ENCODE measurements around the gene TSPO. TPM values are rescaled to one million over a fixed set of nuclear protein-coding genes. Genes with fewer than 3 reads are reported as not detected.

The TSPO gene
- total RNA-seq, 1 donor from 2014 or later, result 524 TPM

- no peak for DNase-seq (ENCODE audit: low read depth)
- H3K4me3 ChIP-seq (ENCODE audit: low read depth, low read length), result no peak overlapping the region
- TF ChIP-seq, protein P1, sequence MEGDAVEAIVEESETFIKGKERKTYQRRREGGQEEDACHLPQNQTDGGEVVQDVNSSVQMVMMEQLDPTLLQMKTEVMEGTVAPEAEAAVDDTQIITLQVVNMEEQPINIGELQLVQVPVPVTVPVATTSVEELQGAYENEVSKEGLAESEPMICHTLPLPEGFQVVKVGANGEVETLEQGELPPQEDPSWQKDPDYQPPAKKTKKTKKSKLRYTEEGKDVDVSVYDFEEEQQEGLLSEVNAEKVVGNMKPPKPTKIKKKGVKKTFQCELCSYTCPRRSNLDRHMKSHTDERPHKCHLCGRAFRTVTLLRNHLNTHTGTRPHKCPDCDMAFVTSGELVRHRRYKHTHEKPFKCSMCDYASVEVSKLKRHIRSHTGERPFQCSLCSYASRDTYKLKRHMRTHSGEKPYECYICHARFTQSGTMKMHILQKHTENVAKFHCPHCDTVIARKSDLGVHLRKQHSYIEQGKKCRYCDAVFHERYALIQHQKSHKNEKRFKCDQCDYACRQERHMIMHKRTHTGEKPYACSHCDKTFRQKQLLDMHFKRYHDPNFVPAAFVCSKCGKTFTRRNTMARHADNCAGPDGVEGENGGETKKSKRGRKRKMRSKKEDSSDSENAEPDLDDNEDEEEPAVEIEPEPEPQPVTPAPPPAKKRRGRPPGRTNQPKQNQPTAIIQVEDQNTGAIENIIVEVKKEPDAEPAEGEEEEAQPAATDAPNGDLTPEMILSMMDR (conservative IDR thresholded peaks at IDR 0.05; ENCODE audit: low read depth, low read length), result no peak
Measured at GRCh38 chr22:43179911-43180195, 28.5 kb downstream of the TSPO start.

- no peak overlapping the region for H3K4me3 ChIP-seq (ENCODE audit: low read depth, low read length)
- TF ChIP-seq, protein P1 (conservative IDR thresholded peaks at IDR 0.05; ENCODE audit: low read depth, low read length), result no peak
- DNase-seq (ENCODE audit: low read depth), result no peak
Measured at GRCh38 chr22:43180670-43181069, 29.3 kb downstream of the TSPO start.

- no peak for DNase-seq (ENCODE audit: low read depth)
- H3K4me3 ChIP-seq (ENCODE audit: low read depth, low read length), result no peak overlapping the region
- TF ChIP-seq, protein P1 (conservative IDR thresholded peaks at IDR 0.05; ENCODE audit: low read depth, low read length), result no peak
Measured at GRCh38 chr22:43181321-43182076, 30.1 kb downstream of the TSPO start.

GRCh38 chr22:43182118-43182517 is 30.8 kb downstream of the TSPO start:
- DNase-seq (ENCODE audit: low read depth), result no peak
- no peak overlapping the region for H3K4me3 ChIP-seq (ENCODE audit: low read depth, low read length)
- TF ChIP-seq, protein P1 (conservative IDR thresholded peaks at IDR 0.05; ENCODE audit: low read depth, low read length), result no peak

- no peak for DNase-seq (ENCODE audit: low read depth)
- no peak overlapping the region for H3K4me3 ChIP-seq (ENCODE audit: low read depth, low read length)
- TF ChIP-seq, protein P1 (conservative IDR thresholded peaks at IDR 0.05; ENCODE audit: low read depth, low read length), result no peak
Measured at GRCh38 chr22:43182726-43183125, 31.4 kb downstream of the TSPO start.

DNA sequence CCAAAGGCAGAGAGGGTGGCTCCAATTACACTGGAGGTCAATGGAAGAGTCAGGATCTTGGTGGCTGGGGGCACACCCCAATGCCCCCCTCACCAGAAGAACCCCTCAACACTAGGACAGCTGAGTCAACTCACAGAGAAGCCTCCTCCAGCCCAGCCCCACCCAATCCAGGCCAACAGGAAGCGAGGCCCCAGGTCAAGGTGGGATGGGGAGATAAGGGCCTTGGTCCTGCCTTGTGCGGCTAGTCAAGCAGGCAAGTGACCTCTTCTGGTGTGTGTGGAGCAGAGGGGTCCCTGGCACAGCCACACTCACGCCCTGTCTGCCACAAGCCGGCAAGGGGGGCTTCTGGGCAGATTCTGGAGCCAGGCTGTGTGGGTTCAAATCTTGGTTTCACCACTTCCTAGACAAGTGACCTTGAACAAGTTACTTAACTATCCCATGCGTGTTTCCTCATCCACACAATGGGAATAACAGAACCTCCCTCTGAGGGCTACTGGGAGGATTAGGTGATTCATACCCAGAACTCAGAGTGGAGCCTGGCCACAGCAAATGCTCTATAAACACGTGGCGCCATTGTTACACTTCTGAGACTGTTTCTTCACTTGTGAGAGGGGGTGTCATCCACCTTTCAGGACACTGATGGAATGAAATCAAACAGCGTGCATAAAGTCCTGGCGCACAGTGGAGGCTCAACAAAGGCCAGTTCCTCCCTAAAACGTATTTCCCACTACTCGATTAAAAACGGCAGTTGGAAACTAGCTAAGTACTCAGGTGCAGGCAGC is 32.3 kb downstream of the TSPO start:
- no peak overlapping the region for H3K4me3 ChIP-seq (ENCODE audit: low read depth, low read length)
- DNase-seq (ENCODE audit: low read depth), result no peak
- TF ChIP-seq, protein P1 (conservative IDR thresholded peaks at IDR 0.05; ENCODE audit: low read depth, low read length), result no peak
